OCI-LY7 (cell line): ENCODE measurements around the gene TTC16. TPM values are rescaled to one million over a fixed set of nuclear protein-coding genes. Genes with fewer than 3 reads are reported as not detected.

ENCODE experiments used
- BruUV-seq: library from RNA; stranded (reverse); fragments of 400-500 nt; replicated peaks from 2 replicates; lab custom pipeline; 2021; lab: Mats Ljungman, UMichigan
- CTCF ChIA-PET: fragments of 300-600 bp; sonication (Branson Sonifier 250); formaldehyde crosslinking; loops from one replicate; lab custom pipeline; 2022; ENCODE audit warnings: antibody characterized with exemption; ENCODE audit not compliant: unreplicated experiment; lab: Charles Lee
- POLR2A ChIA-PET: fragments of 300-600 bp; sonication (Branson Sonifier 250); formaldehyde crosslinking; loops from one replicate; lab custom pipeline; 2022; ENCODE audit warnings: antibody characterized with exemption; lab: Charles Lee
- DNase-seq: peaks from one replicate; pipeline ENCODE4 v3.0.0-alpha.2; 2015; ENCODE audit warnings: low spot score
- H2AFZ ChIP-seq: fragments of 200-600 bp; sonication (generic), shearing (Covaris generic); 2 replicates; pipeline ENCODE4 v1.6.1; 2014; ENCODE audit warnings: mild to moderate bottlenecking, antibody characterized with exemption, low read length, moderate library complexity
- H3K27ac ChIP-seq: fragments of 200-600 bp; sonication (generic); 2 replicates; pipeline ENCODE4 v1.5.1; 2014; ENCODE audit warnings: mixed run types, low read depth, mild to moderate bottlenecking, moderate library complexity, low read length, inconsistent platforms; ENCODE audit not compliant: poor library complexity, severe bottlenecking
- H3K36me3 ChIP-seq: fragments of 200-600 bp; sonication (generic); 2 replicates; pipeline ENCODE4 v1.6.1; 2014; ENCODE audit warnings: mild to moderate bottlenecking, antibody characterized with exemption, low read length, moderate library complexity, mixed read lengths; ENCODE audit not compliant: insufficient read depth
- H3K4me1 ChIP-seq: fragments of 200-600 bp; sonication (generic); 2 replicates; pipeline ENCODE4 v1.5.1; 2014; ENCODE audit warnings: mild to moderate bottlenecking, low read length; ENCODE audit not compliant: insufficient read depth, poor library complexity, severe bottlenecking
- H3K4me2 ChIP-seq: fragments of 200-600 bp; sonication (generic); 2 replicates; pipeline ENCODE4 v1.6.1; 2014; ENCODE audit warnings: mild to moderate bottlenecking, low read length
- H3K4me3 ChIP-seq: fragments of 200-600 bp; sonication (generic); 2 replicates; pipeline ENCODE4 v1.5.1; 2014; ENCODE audit warnings: mild to moderate bottlenecking, low read depth, low read length; ENCODE audit not compliant: poor library complexity, severe bottlenecking
- H3K79me2 ChIP-seq: fragments of 200-600 bp; sonication (generic); 2 replicates; pipeline ENCODE4 v1.6.1; 2016; ENCODE audit warnings: low read depth, mild to moderate bottlenecking, low read length, moderate library complexity, mixed read lengths; ENCODE audit not compliant: insufficient read depth
- H3K9me2 ChIP-seq: fragments of 200-600 bp; sonication (generic); 2 replicates; pipeline ENCODE4 v1.6.1; 2016; ENCODE audit warnings: mild to moderate bottlenecking, low read length, mixed read lengths; ENCODE audit not compliant: insufficient read depth
- H3K9me3 ChIP-seq: fragments of 200-600 bp; sonication (generic); 2 replicates; pipeline ENCODE4 v1.6.1; 2014; ENCODE audit warnings: mild to moderate bottlenecking, mixed run types, low read length, mixed read lengths
- H4K20me1 ChIP-seq: fragments of 200-600 bp; sonication (generic); 2 replicates; pipeline ENCODE4 v1.6.1; 2014; ENCODE audit warnings: mild to moderate bottlenecking, antibody characterized with exemption, low read length, moderate library complexity, mixed read lengths; ENCODE audit not compliant: insufficient read depth
- CTCF ChIP-seq: fragments of 200-600 bp; sonication (generic); conservative IDR thresholded peaks from 2 replicates; pipeline ENCODE4 v1.5.1; 2014; ENCODE audit warnings: mild to moderate bottlenecking, antibody characterized with exemption, low read length, moderate library complexity, mixed read lengths
- EZH2phosphoT487 ChIP-seq: fragments of 200-600 bp; sonication (generic); IDR thresholded peaks from 2 replicates; pipeline ENCODE4 v1.6.1; 2018; ENCODE audit warnings: low read depth, borderline replicate concordance, mild to moderate bottlenecking, mixed run types, antibody characterized with exemption, low read length, moderate library complexity, mixed read lengths
- intact Hi-C: fragments of 100-400 bp; cut with micrococcal nuclease; formaldehyde crosslinking; loops from one replicate; pipeline ENCODE4 v1.10.0; 2022; ENCODE audit not compliant: unreplicated experiment
- total RNA-seq, 2 experiments: library from RNA; depleted of rRNA in 1 of 2; stranded (reverse); fragments of >200 nt in 1 of 2; shearing (Covaris generic) in 1 of 2; gene quantifications; 2 replicates each; pipeline ENCODE4 v1.2.3, GENCODE V29; 2014 to 2022

The TTC16 gene
- total RNA-seq, 2 experiments from 2014 or later, result not detected

- intact Hi-C loops, result no loop called here
- CTCF ChIA-PET, result no interaction called here
- Histone ChIP-seq H3K27ac (no peak overlapping the region), H3K9me2 (no peaks in the 10 kb centered on the region), H4K20me1 (no peaks in the 10 kb centered on the region), H3K4me2 (no peak overlapping the region), H3K4me1 (no peaks in the 10 kb centered on the region), H3K4me3 (no peak overlapping the region), H2AFZ (no peak overlapping the region), H3K36me3 (peaks cover 70% of the 10 kb centered on the region), H3K79me2 (no peaks in the 10 kb centered on the region), H3K9me3 (no peaks in the 10 kb centered on the region)
- POLR2A ChIA-PET, result no interaction called here
- DNase-seq, result no peak
- BruUV-seq, result no TSS peak
- no peak for TF ChIP-seq EZH2phosphoT487
- TF ChIP-seq CTCF, result no peak
These were observed 26.7 kb downstream of the TTC16 start for GRCh38 chr9:127742435-127743088.

GRCh38 chr9:127744398-127745110, 28.7 kb downstream of the TTC16 start:
- no peak for TF ChIP-seq EZH2phosphoT487
- TF ChIP-seq CTCF, result no peak
- no TSS peak for BruUV-seq
- no peak for DNase-seq
- Histone ChIP-seq H3K9me2 (no peaks in the 10 kb centered on the region), H3K36me3 (peaks cover 74% of the 10 kb centered on the region), H3K79me2 (no peaks in the 10 kb centered on the region), H3K9me3 (no peaks in the 10 kb centered on the region), H4K20me1 (no peaks in the 10 kb centered on the region), H3K27ac (no peak overlapping the region), H3K4me2 (no peak overlapping the region), H3K4me1 (no peaks in the 10 kb centered on the region), H2AFZ (no peak overlapping the region), H3K4me3 (no peak overlapping the region)
- POLR2A ChIA-PET, result interaction anchor here (0.5 to 1.2 kb wide), 4 partner anchors 10 to 1523 kb away, joined by 3 to 6 read pairs (median 4); no protein-coding TSS in a partner anchor
- CTCF ChIA-PET, result interaction anchor here (0.6 kb wide), 1 partner anchor 58 kb away, joined by 3 read pairs; no protein-coding TSS in a partner anchor
- intact Hi-C loops, result no loop called here
